Stimulated activated CD4-positive, alpha-beta T cell treated with anti-CD3 and anti-CD28 coated beads, TNF-alpha, amount 100 ng/mL, for 24 hours (primary cell): ENCODE results near the gene OAS3.
"Not testable (repeated sequence)": the region's sequence is repeated elsewhere in the genome, so short reads cannot be mapped to it uniquely, and the experiment has no call there.

Source experiments
- DNase-seq, 3 experiments: peaks; one replicate each; pipeline ENCODE4 v3.0.0-alpha.2; 2020; ENCODE audit warnings: low read depth in 3 of 3

OAS3 gene

DNA sequence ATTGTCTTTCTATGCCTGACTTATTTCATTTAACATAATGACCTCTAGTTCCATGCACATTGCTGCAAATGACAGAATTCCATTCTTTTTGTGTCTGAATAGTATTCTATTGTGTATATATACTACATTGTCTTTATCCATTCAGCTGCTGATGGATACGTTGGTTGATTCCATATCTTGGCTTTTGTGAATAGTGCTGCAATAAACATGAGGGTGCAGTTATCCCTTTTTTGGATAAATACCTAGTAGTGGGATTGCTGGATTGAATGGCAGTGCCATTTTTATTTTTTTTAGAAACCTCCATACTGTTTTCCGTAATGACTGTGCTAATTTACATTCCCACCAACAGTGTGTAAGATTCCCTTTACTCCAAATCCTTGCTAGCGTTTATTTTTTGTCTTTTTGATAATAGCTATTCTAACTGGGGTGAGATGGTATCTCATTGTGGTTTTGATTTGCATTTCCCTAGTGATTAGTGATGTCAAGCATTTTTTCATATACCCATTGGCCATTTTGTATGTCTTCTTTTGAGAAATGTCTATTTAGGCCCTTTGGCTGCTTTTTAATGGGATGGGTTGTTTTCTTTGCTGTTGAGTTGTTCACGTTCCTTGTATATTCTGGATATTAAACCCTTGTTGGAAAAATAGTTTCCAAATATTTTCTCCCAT lies 42.4 kb downstream of the OAS3 start:
- no peak for DNase-seq

- DNase-seq: no peak
Measured at GRCh38 chr12:112985642-112986290, 47.5 kb downstream of the OAS3 start.

DNA sequence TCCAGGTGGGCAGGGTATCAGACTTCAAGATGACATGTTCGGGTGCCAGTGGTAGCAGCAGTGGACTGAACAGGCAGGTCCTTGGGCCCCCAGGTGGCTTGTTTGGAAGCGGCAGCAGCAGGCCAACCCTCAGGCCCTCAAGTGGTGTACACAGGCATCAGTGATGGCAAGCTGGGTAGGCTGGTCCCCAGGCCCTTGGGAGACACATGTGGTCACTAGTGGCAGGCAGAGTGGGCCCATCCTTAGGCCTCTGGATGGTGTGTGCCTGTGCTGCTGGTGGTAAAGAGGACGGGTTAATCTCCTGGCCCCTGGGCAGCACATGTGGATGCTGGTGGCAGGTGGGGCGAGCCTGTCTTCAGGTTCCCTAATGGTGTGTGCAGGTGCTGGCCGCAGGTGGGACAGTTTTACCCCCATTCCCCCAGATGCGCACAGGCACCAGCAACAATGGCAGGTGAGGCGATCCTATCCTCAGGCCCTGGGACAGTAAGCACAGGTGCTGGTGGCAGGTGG lies 48.1 kb downstream of the OAS3 start:
- DNase-seq: no peak

GRCh38 chr12:112987561-112987960 lies 49.3 kb downstream of the OAS3 start:
- no peak for DNase-seq

- DNase-seq: no peak
Measured at GRCh38 chr12:112988224-112988623, 50.0 kb downstream of the OAS3 start.

GRCh38 chr12:112988823-112989385 lies 50.6 kb downstream of the OAS3 start:
- not testable (repeated sequence) for DNase-seq

DNA sequence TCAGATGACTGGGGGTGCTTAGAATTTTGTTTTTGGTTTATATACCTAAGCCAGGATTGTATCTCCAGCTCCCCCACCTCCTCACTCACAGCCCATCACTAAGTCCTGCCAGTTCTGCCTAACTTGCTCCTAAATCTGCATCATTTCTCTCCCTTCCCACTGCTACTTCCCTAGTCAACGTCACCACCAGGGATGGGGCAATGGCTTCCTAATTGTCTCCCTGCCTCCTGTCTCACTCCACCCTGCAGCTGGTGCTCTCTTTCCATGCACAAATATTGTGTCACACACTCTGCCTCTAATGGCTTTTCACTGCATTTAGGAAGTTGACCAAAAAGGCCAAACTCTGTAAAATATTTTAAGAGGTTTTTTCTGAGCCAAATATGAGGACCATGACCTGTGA lies 51.5 kb downstream of the OAS3 start:
- no peak for DNase-seq

DNA sequence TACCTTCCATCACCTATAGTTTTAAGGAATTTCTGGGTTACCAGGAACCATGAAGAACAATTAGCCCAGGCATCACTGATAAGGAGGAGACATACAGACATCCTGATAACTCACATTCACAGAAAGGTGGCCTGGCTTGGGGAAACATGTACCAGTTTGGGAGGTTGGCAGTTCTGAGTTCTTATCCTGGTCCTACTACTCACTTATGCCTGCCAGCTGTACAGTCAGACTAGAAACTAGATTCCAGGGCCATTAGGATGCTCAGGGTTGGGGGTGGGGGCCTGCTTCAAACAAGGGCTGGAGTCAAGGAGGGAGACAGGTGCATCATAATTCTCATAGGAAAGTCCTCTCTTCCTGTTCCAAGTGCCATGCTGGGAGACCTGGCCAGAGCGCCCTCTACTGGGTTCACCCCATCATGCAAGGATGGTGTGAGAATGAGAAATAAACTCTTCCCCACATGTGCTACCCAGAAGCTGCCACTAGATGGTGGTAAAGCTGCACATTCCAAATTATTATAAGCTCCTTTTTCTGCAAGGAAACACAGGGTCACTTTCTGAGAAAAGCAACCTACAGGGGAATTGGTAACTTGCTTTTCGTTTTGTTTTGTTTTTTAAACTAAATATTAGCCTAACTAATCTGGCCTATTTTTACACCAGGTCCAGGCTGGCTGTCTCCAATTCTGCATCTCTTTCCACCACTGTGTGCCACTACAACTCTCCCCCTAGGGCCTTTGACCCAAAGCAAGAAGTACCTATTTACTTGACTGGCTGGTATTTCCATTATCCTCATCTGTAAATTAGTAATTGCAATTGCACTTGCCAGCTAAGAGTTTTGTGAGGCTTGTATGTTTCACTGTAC lies 54.5 kb downstream of the OAS3 start:
- DNase-seq: peak; percentile 37 to 67 (median 45)

- no peak for DNase-seq
Measured at GRCh38 chr12:112995008-112995407, 56.7 kb downstream of the OAS3 start.

GRCh38 chr12:112996501-112996900 lies 58.2 kb downstream of the OAS3 start:
- no peak for DNase-seq

DNA sequence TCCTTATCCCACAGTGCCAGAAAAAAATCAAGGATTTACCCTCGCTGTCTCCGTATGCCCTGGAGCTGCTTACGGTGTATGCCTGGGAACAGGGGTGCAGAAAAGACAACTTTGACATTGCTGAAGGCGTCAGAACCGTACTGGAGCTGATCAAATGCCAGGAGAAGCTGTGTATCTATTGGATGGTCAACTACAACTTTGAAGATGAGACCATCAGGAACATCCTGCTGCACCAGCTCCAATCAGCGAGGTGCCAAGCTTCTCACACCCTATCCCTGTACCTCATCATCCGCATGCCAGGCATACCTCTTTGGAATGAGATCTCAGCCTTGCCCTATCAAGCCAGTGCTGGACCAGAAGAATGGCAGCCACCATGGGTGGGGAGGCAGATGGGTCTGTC lies 59.2 kb downstream of the OAS3 start:
- no peak for DNase-seq

GRCh38 chr12:112998987-112999767 lies 60.9 kb downstream of the OAS3 start:
- no peak for DNase-seq

- no peak for DNase-seq
Measured at GRCh38 chr12:113000433-113000832, 62.2 kb downstream of the OAS3 start.

- DNase-seq: no peak
Measured at GRCh38 chr12:113002155-113002554, 63.9 kb downstream of the OAS3 start.

- no peak for DNase-seq
Measured at GRCh38 chr12:113002676-113003075, 64.4 kb downstream of the OAS3 start.

GRCh38 chr12:113003636-113004035 lies 65.4 kb downstream of the OAS3 start:
- no peak for DNase-seq

GRCh38 chr12:113005762-113006161 lies 67.5 kb downstream of the OAS3 start:
- DNase-seq: no peak

- DNase-seq: no peak
Measured at GRCh38 chr12:113006206-113006605, 67.9 kb downstream of the OAS3 start.

- DNase-seq: no peak
Measured at GRCh38 chr12:113006641-113007040, 68.4 kb downstream of the OAS3 start.

DNA sequence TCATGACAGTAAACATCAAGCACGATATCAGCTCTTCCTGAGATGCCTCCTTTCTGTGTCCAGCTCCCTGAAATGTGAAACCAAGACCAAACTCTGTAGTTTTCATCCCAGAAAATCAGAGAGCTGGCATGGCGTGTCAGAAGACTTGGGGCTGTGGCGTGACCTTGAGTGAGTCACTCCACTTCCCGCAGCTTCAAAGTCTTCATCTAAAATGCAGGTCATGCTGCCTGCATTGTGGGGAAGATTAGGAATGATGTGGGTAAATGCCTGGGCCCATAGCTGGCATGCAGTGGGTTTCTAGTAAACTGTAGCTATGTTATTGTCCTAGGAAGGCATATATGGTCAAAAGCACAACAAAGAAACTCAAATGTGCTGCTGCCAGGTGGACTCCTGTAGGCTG lies 68.9 kb downstream of the OAS3 start:
- DNase-seq: no peak

DNA sequence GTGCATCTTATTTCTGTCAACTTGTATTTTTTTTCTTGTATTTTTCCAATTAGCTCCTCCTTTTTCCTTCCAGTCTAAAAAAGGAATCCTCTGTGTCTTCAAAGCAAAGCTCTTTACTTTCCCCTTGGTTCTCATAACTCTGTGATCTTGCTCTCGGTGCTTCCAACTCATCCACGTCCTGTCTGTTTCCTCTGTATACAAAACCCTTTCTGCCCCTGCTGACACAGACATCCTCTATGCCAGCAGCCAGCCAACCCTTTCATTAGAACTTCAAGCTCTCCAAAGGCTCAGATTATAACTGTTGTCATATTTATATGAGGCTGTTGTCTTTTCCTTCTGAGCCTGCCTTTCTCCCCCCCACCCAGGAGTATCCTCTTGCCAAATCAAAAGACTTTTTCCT lies 72.4 kb downstream of the OAS3 start:
- DNase-seq: no peak
